IMR-90 (cell line): Measurements from ENCODE around the gene HLX. TPM values are rescaled to one million over a fixed set of nuclear protein-coding genes. Genes with fewer than 3 reads are reported as not detected.

ENCODE experiments used
- ATAC-seq: fragments of 200-7000 bp; cut with Tn5 transposase; 2 replicates; pipeline ENCODE4 v1.9.1; 2020; ENCODE audit warnings: low read depth, mild to moderate bottlenecking, moderate library complexity
- BruUV-seq: library from RNA; stranded (reverse); fragments of 400-500 nt; replicated peaks from 2 replicates; lab custom pipeline; 2021; lab: Mats Ljungman, UMichigan
- CTCF ChIA-PET: fragments of 300-600 bp; formaldehyde crosslinking; extraction: SDS; loops from one replicate; lab custom pipeline; 2021; ENCODE audit warnings: antibody characterized with exemption; lab: Yijun Ruan, JAX
- POLR2A ChIA-PET: fragments of 300-600 bp; sonication (Branson Sonifier 250); formaldehyde crosslinking; loops from one replicate; lab custom pipeline; 2022; ENCODE audit warnings: antibody characterized with exemption; ENCODE audit not compliant: unreplicated experiment; lab: Charles Lee
- DNase-seq: peaks from one replicate; pipeline ENCODE4 v3.0.0; 2013
- H2AFZ ChIP-seq: replicated peaks from 2 replicates; pipeline ENCODE3; 2013; ENCODE audit warnings: low read length, mild to moderate bottlenecking; ENCODE audit not compliant: poor library complexity
- H2AK5ac ChIP-seq: 2 replicates; pipeline ENCODE4 v1.6.1; 2013; ENCODE audit warnings: low read depth, low read length, inconsistent platforms
- H2AK9ac ChIP-seq: replicated peaks from 2 replicates; pipeline ENCODE3; 2013; ENCODE audit warnings: mild to moderate bottlenecking, low read depth, low read length, moderate library complexity; ENCODE audit not compliant: poor library complexity
- H2BK120ac ChIP-seq: 2 replicates; pipeline ENCODE4 v1.6.1; 2013; ENCODE audit warnings: low read depth, low read length, inconsistent platforms
- H2BK15ac ChIP-seq: 3 replicates; pipeline ENCODE4 v1.6.1; 2013; ENCODE audit warnings: low read depth, low read length, inconsistent platforms
- H2BK20ac ChIP-seq: 2 replicates; pipeline ENCODE4 v1.6.1; 2013; ENCODE audit warnings: low read depth, mild to moderate bottlenecking, inconsistent platforms, low read length, moderate library complexity
- H2BK5ac ChIP-seq: 2 replicates; pipeline ENCODE4 v1.6.1; 2013; ENCODE audit warnings: mild to moderate bottlenecking, low read depth, low read length, inconsistent platforms; ENCODE audit not compliant: poor library complexity, severe bottlenecking
- H3K14ac ChIP-seq: replicated peaks from 2 replicates; pipeline ENCODE4 v1.6.1; 2013; ENCODE audit warnings: low read depth, low read length, inconsistent platforms
- H3K18ac ChIP-seq: 2 replicates; pipeline ENCODE4 v1.6.1; 2013; ENCODE audit warnings: low read depth, low read length, control low read depth
- H3K23ac ChIP-seq: 2 replicates; pipeline ENCODE4 v1.6.1; 2013; ENCODE audit warnings: low read depth, low read length, inconsistent platforms
- H3K27ac ChIP-seq: 2 replicates; pipeline ENCODE4 v1.5.1; 2013; ENCODE audit warnings: mild to moderate bottlenecking, control low read depth, low read length; ENCODE audit not compliant: insufficient read depth
- H3K27me3 ChIP-seq: 2 replicates; pipeline ENCODE4 v1.6.1; 2013; ENCODE audit warnings: low read length; ENCODE audit not compliant: control insufficient read depth, insufficient read depth
- H3K36me3 ChIP-seq: 2 replicates; pipeline ENCODE4 v1.6.1; 2013; ENCODE audit warnings: low read length, mixed read lengths; ENCODE audit not compliant: control insufficient read depth, insufficient read depth
- H3K4ac ChIP-seq: 2 replicates; pipeline ENCODE4 v1.6.1; 2013; ENCODE audit warnings: low read depth, low read length, inconsistent platforms
- H3K4me1 ChIP-seq: 2 replicates; pipeline ENCODE4 v1.6.1; 2013; ENCODE audit warnings: low read length, mixed read lengths; ENCODE audit not compliant: control insufficient read depth, insufficient read depth
- H3K4me2 ChIP-seq: 2 replicates; pipeline ENCODE4 v1.6.1; 2013; ENCODE audit warnings: low read depth, mild to moderate bottlenecking, control low read depth, low read length, moderate library complexity
- H3K4me3 ChIP-seq: 2 replicates; pipeline ENCODE4 v1.5.1; 2013; ENCODE audit warnings: low read depth, mild to moderate bottlenecking, control low read depth, low read length, moderate library complexity; ENCODE audit not compliant: insufficient read depth
- H3K56ac ChIP-seq: 2 replicates; pipeline ENCODE4 v1.6.1; 2013; ENCODE audit warnings: low read length, inconsistent platforms; ENCODE audit not compliant: insufficient read depth; ENCODE audit errors: extremely low read depth
- H3K79me1 ChIP-seq, 2 experiments: 2 replicates each; pipeline ENCODE4 v1.6.1; 2013; ENCODE audit warnings: low read length in 2 of 2, inconsistent platforms in 1 of 2, low read depth in 1 of 2
- H3K9ac ChIP-seq: 2 replicates; pipeline ENCODE4 v1.6.1; 2013; ENCODE audit warnings: low read depth, low read length, control low read depth
- H3K9me1 ChIP-seq: 2 replicates; pipeline ENCODE4 v1.6.1; 2013; ENCODE audit warnings: low read length, inconsistent platforms; ENCODE audit not compliant: insufficient read depth
- H3K9me3 ChIP-seq: 2 replicates; pipeline ENCODE4 v1.6.1; 2013; ENCODE audit warnings: low read length; ENCODE audit not compliant: control insufficient read depth, insufficient read depth
- H4K20me1 ChIP-seq: 2 replicates; pipeline ENCODE4 v1.6.1; 2013; ENCODE audit warnings: low read length, inconsistent platforms; ENCODE audit not compliant: insufficient read depth
- H4K5ac ChIP-seq: 2 replicates; pipeline ENCODE4 v1.6.1; 2013; ENCODE audit warnings: mild to moderate bottlenecking, low read depth, low read length, control low read depth
- H4K8ac ChIP-seq, 2 experiments: 2 replicates each; pipeline ENCODE4 v1.6.1; 2013; ENCODE audit warnings: low read depth in 2 of 2, low read length in 2 of 2, control low read depth in 1 of 2, inconsistent platforms in 1 of 2
- H4K91ac ChIP-seq: 2 replicates; pipeline ENCODE4 v1.6.1; 2013; ENCODE audit warnings: low read depth, low read length, inconsistent platforms; ENCODE audit not compliant: insufficient read depth
- BHLHE40 ChIP-seq: fragments of 150-350 bp; IDR thresholded peaks from 2 replicates; pipeline ENCODE4 v1.6.1; 2016; ENCODE audit warnings: mild to moderate bottlenecking, low read depth, low read length
- CEBPB ChIP-seq: IDR thresholded peaks from 2 replicates; pipeline ENCODE4 v1.6.1; 2012; ENCODE audit warnings: low read depth, low read length, improper control_type of control experiment
- CHD1 ChIP-seq: IDR thresholded peaks from 2 replicates; pipeline ENCODE4 v1.6.1; 2012; ENCODE audit warnings: low read depth, low read length, improper control_type of control experiment
- ELK1 ChIP-seq: fragments of 150-350 bp; IDR thresholded peaks from 2 replicates; pipeline ENCODE4 v1.6.1; 2016; ENCODE audit warnings: low read depth, mild to moderate bottlenecking, low read length, moderate library complexity, borderline replicate concordance
- FOS ChIP-seq: fragments of 150-350 bp; IDR thresholded peaks from 2 replicates; pipeline ENCODE4 v1.6.1; 2016; ENCODE audit warnings: low read depth, low read length
- MAFK ChIP-seq: IDR thresholded peaks from 2 replicates; pipeline ENCODE4 v1.6.1; 2012; ENCODE audit warnings: low read depth, low read length, improper control_type of control experiment
- MXI1 ChIP-seq: IDR thresholded peaks from 2 replicates; pipeline ENCODE4 v1.6.1; 2012; ENCODE audit warnings: low read depth, mild to moderate bottlenecking, low read length, moderate library complexity, borderline replicate concordance
- NFE2L2 ChIP-seq: fragments of 150-350 bp; IDR thresholded peaks from 2 replicates; pipeline ENCODE4 v1.6.1; 2016; ENCODE audit warnings: low read depth, mild to moderate bottlenecking, low read length
- POLR2A ChIP-seq: IDR thresholded peaks from 2 replicates; pipeline ENCODE4 v1.6.1; 2012; ENCODE audit warnings: mild to moderate bottlenecking, low read depth, low read length
- RAD21 ChIP-seq: IDR thresholded peaks from 2 replicates; pipeline ENCODE4 v1.6.1; 2012; ENCODE audit warnings: low read length, improper control_type of control experiment
- RCOR1 ChIP-seq: IDR thresholded peaks from 2 replicates; pipeline ENCODE4 v1.6.1; 2012; ENCODE audit warnings: mild to moderate bottlenecking, low read length, improper control_type of control experiment; ENCODE audit not compliant: insufficient replicate concordance
- RFX5 ChIP-seq: IDR thresholded peaks from 2 replicates; pipeline ENCODE4 v1.8.0; 2012; ENCODE audit warnings: low read depth, mild to moderate bottlenecking, low read length, moderate library complexity
- USF2 ChIP-seq: fragments of 150-350 bp; IDR thresholded peaks from 2 replicates; pipeline ENCODE4 v1.6.1; 2017; ENCODE audit warnings: mild to moderate bottlenecking, antibody characterized with exemption, low read length, low read depth
- WGBS, 2 experiments: methylation state at CpG; one replicate each; pipeline versions ENCODE4 v1.1.5 to v1.1.7; 2013; ENCODE audit warnings: missing lambda C conversion rate in 2 of 2; ENCODE audit not compliant: insufficient read length in 1 of 2; ENCODE audit errors: extremely low coverage in 2 of 2; 5-methylcytosine and 5-hydroxymethylcytosine counted together
- dilution Hi-C: fragments of 300-500 bp; cut with HindIII; formaldehyde crosslinking; loops from one replicate; pipeline ENCODE4 v1.14.3; 2018; ENCODE audit warnings: low sequenced_read_pairs; ENCODE audit not compliant: unreplicated experiment
- in situ Hi-C: fragments of 300-500 bp; cut with MboI; formaldehyde crosslinking; loops from 3 replicates; pipeline ENCODE4 v1.14.3; 2019; ENCODE audit warnings: low sequenced_read_pairs, inconsistent platforms, mixed read lengths
- intact Hi-C: fragments of 100-400 bp; cut with micrococcal nuclease; formaldehyde crosslinking; loops from 2 replicates; pipeline ENCODE4 v1.10.0; 2022
- polyA plus RNA-seq, 3 experiments: library from polyadenylated mRNA; depleted of rRNA; stranded (reverse); fragments of >200 nt; gene quantifications; 2 replicates each; pipeline ENCODE4 v1.2.3, GENCODE V29; 2012; ENCODE audit warnings: low replicate concordance in 1 of 3
- total RNA-seq: library from RNA; depleted of rRNA; stranded (reverse); fragments of >200 nt; gene quantifications from 2 replicates; pipeline ENCODE4 v1.2.3, GENCODE V29; 2012
- TF ChIP-seq, protein P1 (sequence below): conservative IDR thresholded peaks from 2 replicates; pipeline ENCODE4 v1.5.1; 2012; ENCODE audit warnings: mild to moderate bottlenecking, low read depth, low read length, improper control_type of control experiment

HLX gene
- total and polyA plus RNA-seq, 2 of the 4 experiments (the other 2 are of a cell fraction), result 4.3 to 6.1 TPM

GRCh38 chr1:220927442-220927841, 48.2 kb downstream of the HLX start:
- CTCF ChIA-PET, result no interaction called here
- POLR2A ChIA-PET, result no interaction called here
- in situ Hi-C loops, result no loop called here

More at GRCh38 chr1:220927442-220927841, 48.2 kb downstream of the HLX start:
- H3K9me3 ChIP-seq, result no peaks in the 10 kb centered on the region
- 80% methylated on average over 1 of the region's 6 CpGs; no CpG with 5 or more reads in 1 of the 2 experiments for WGBS, 2 experiments
- no peak overlapping the region for H2AK9ac ChIP-seq
- no peak overlapping the region for H2BK120ac ChIP-seq
- no peak overlapping the region for H3K4me2 ChIP-seq
- H3K4ac ChIP-seq, result no peak overlapping the region
- H3K23ac ChIP-seq, result no peak overlapping the region
- H4K5ac ChIP-seq, result no peak overlapping the region
- no peak overlapping the region for H2AK5ac ChIP-seq
- no peak overlapping the region for H3K56ac ChIP-seq
- H3K79me1 ChIP-seq, result no peaks in the 10 kb centered on the region
- H3K4me3 ChIP-seq, result no peak overlapping the region
- BruUV-seq, result no TSS peak
- dilution Hi-C loops, result no loop called here
- H4K8ac ChIP-seq, result no peak overlapping the region
- intact Hi-C loops, result no loop called here
- ATAC-seq (no peak), DNase-seq (no peak)
- no peak overlapping the region for H2BK15ac ChIP-seq
- no peak overlapping the region for H2AFZ ChIP-seq
- no peak overlapping the region for H2BK20ac ChIP-seq
- H3K36me3 ChIP-seq, result no peaks in the 10 kb centered on the region
- no peaks in the 10 kb centered on the region for H3K4me1 ChIP-seq
- no peak for TF ChIP-seq RFX5
- no peak for TF ChIP-seq ELK1
- TF ChIP-seq POLR2A, result no peak
- TF ChIP-seq MXI1, result no peak
- TF ChIP-seq FOS, result no peak
- TF ChIP-seq NFE2L2, result no peak
- no peak for TF ChIP-seq RAD21
- TF ChIP-seq MAFK, result no peak
- TF ChIP-seq CEBPB, result no peak
- TF ChIP-seq USF2, result no peak
- TF ChIP-seq, protein P1, sequence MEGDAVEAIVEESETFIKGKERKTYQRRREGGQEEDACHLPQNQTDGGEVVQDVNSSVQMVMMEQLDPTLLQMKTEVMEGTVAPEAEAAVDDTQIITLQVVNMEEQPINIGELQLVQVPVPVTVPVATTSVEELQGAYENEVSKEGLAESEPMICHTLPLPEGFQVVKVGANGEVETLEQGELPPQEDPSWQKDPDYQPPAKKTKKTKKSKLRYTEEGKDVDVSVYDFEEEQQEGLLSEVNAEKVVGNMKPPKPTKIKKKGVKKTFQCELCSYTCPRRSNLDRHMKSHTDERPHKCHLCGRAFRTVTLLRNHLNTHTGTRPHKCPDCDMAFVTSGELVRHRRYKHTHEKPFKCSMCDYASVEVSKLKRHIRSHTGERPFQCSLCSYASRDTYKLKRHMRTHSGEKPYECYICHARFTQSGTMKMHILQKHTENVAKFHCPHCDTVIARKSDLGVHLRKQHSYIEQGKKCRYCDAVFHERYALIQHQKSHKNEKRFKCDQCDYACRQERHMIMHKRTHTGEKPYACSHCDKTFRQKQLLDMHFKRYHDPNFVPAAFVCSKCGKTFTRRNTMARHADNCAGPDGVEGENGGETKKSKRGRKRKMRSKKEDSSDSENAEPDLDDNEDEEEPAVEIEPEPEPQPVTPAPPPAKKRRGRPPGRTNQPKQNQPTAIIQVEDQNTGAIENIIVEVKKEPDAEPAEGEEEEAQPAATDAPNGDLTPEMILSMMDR, result no peak
- TF ChIP-seq CHD1, result no peak
- no peak for TF ChIP-seq BHLHE40
- no peak for TF ChIP-seq RCOR1
- H4K20me1 ChIP-seq, result no peaks in the 10 kb centered on the region
- H3K27me3 ChIP-seq, result peaks cover 1% of the 10 kb centered on the region
- H3K9me1 ChIP-seq, result no peaks in the 10 kb centered on the region
- H4K91ac ChIP-seq, result no peak overlapping the region
- H3K14ac ChIP-seq, result no peak overlapping the region
- no peak overlapping the region for H3K27ac ChIP-seq
- no peak overlapping the region for H2BK5ac ChIP-seq
- H3K9ac ChIP-seq, result no peak overlapping the region
- H3K18ac ChIP-seq, result no peak overlapping the region
